ENCODE data around the gene WASHC1. TPM values are rescaled to one million over a fixed set of nuclear protein-coding genes. Genes with fewer than 3 reads are reported as not detected.
A peak's percentile ranks its signal among the peaks of the same experiment; 100 is the strongest.
"Not testable (repeated sequence)": the region's sequence is repeated elsewhere in the genome, so short reads cannot be mapped to it uniquely, and the experiment has no call there.

Gene WASHC1, protein sequence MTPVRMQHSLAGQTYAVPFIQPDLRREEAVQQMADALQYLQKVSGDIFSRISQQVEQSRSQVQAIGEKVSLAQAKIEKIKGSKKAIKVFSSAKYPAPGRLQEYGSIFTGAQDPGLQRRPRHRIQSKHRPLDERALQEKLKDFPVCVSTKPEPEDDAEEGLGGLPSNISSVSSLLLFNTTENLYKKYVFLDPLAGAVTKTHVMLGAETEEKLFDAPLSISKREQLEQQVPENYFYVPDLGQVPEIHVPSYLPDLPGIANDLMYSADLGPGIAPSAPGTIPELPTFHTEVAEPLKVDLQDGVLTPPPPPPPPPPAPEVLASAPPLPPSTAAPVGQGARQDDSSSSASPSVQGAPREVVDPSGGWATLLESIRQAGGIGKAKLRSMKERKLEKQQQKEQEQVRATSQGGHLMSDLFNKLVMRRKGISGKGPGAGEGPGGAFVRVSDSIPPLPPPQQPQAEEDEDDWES
- total RNA-seq: 2.9 and 4.7 TPM in 2 replicates

DNA sequence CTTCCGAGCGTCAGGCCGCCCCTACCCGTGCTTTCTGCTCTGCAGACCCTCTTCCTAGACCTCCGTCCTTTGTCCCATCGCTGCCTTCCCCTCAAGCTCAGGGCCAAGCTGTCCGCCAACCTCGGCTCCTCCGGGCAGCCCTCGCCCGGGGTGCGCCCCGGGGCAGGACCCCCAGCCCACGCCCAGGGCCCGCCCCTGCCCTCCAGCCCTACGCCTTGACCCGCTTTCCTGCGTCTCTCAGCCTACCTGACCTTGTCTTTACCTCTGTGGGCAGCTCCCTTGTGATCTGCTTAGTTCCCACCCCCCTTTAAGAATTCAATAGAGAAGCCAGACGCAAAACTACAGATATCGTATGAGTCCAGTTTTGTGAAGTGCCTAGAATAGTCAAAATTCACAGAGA is at the start of gene WASHC1:
Gene WASHC1 (minus strand): TSS at position 101 of the 400 bp plus-strand sequence. CDS start 4,457 bp downstream, outside the sequence.
- H3K4me3 ChIP-seq (ENCODE audit: low read depth, low read length): peak within 1 kb of the TSS; percentile 54
- not testable (repeated sequence) for DNase-seq (ENCODE audit: low read depth)

DNA sequence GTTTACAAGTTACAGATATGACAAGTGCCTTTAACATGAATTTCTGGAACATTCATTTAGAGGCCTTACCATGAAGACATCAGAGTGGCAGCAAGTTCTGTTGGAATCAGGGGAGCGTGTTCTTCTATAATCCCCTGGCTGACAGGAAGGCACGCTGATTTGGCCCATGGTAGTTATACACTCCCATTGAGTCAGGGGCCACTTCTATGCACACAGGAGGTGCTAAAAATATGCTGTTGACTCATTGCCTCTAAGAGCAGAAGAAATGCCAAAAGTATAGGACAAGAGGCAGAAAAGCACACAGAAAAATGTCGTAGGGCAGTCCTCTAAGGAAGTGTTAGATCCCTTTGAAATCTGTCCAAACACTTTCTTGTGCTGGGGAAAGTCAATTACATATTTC is 49.1 kb upstream of the WASHC1 start:
- H3K4me3 ChIP-seq (ENCODE audit: low read depth, low read length); DNase-seq (ENCODE audit: low read depth): not testable (repeated sequence)

DNA sequence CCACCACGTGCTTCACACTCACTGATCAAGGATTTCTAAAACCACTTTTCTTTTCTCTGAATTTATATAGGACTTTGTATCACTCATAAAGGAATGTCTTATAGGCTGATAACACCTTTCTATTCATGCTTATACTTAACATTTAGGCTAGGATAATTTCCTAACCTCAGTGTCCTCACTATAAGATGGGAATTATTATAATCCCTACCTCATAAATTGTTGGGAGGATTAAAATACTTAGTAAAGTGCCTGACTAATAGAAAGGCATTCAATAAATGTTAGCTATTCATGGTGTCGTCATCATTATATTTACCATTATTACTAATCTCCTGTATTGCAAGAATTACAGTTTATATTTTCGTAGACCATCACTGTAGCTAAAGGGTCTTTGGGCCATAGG is 47.1 kb upstream of the WASHC1 start:
- not testable (repeated sequence) for H3K4me3 ChIP-seq (ENCODE audit: low read depth, low read length); DNase-seq (ENCODE audit: low read depth)

DNA sequence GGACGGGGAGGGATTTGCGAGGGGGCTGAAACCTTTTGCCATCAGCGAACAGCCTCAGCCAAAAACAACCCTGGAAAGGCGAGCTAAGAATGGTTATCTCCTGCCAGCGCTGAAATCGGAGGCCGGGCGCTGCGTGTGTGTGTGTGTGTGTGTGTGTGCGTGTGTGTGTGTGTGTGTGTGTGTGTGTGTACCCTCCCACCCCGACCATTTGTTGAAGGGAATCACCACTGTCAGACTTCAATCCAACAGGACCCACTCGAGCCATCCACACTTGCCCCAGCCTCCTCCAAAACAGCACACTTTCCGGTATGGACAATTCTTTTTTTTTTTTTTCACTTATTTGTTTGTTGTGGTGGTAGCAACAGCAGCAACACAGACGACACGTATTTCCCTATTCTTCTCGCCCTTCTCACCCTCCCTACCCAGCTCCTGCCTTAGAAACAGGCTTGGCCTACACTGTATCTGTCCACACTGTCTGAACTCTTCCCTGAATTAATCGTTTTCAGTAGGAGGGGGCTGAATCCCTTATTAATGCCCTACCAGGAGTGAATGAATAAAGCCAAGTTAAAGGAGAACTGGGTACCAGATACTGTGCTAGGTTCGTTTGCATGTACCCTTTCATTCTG is 44.8 kb upstream of the WASHC1 start:
- H3K4me3 ChIP-seq (ENCODE audit: low read depth, low read length); DNase-seq (ENCODE audit: low read depth): not testable (repeated sequence)

DNA sequence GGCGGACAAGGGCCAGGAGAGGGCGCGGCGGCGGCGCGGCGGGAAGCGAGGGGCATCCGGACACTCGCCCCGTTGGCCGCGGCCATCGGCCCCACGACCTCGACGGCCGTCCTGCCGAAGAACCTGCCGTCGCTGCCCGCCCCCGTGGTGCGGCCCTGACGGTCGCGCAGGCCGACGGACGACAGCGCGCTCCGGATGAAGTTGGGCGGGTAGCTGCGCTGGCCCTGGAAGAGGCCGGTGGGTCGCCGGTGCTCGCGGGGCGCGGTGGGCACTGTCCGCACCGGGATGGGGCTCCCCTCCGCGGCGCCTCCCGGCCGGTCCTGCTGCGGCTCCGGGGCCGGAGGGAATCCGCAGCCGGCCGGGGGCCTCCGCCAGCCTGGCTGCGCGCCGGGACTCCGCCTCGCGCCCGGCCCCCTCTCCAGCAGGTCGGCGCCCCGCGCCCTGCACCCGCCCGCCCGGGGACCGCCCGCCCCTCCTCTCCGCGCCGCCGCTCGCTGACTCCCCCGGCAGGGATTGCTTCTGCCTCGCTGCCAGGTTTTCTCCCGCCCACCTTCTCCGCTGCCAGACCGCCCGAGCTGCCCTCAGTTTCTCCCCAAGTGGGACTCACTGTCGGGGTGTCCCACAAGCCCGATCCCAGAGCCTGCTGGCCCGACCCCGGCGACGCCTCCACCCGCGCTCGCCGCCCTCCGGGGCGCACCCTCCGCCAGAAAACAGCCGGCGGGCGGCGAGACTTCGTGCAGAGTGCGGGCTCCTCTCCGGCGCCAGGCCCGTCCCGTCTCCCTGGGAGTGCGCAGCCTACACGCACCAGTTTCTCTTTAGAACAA is 44.0 kb upstream of the WASHC1 start:
- DNase-seq (ENCODE audit: low read depth): not testable (repeated sequence)
- peak overlapping the region; percentile 27 for H3K4me3 ChIP-seq (ENCODE audit: low read depth, low read length)

DNA sequence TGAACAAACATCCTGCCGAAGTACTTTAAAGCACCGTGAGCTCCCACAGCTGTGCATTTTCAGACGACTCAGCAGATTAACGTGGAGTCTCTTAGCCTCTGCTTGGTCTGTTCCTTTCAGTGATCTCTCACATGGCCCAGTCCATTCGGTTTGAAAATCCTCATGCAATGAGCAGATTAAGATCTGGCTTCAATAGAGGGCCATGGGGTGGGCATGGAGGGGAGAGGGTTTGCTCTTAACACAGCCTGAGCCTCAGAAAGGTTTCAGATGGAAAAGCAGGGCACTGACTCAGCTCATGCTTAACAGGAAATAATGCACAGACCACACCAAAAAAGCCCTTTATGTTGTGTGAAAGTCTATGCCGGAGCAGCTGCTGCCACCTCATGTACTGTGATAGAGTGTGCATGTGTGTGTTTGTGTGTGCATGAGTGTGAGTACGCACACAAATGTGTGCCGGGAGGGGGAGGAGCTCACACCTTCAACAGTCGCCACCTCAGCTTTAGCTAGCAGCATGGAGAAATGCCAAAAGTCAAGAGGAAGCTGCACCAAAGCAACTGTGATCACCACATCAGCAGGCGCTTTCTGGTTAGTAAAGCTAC is 33.9 kb upstream of the WASHC1 start:
- not testable (repeated sequence) for H3K4me3 ChIP-seq (ENCODE audit: low read depth, low read length); DNase-seq (ENCODE audit: low read depth)

DNA sequence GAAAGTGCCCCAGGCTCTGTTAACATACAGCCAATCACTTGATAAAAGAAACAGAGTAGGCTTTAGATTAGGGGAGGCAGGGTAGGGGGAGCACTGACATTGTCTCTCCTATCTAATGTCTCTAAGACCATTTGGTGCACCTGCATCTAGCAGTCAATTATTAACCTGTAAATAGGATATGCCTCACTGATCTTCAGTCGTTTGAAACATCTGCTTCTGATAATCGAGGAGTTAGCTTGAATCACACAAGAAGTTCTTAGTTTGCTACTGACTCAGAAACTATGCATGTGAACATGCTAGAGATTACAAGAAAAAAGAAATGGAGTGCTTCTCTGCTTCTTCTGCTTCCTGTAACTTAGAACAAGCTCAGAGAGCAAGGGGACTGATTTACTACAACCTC is 23.4 kb upstream of the WASHC1 start:
- peak; percentile 73 for DNase-seq (ENCODE audit: low read depth)
- H3K4me3 ChIP-seq (ENCODE audit: low read depth, low read length): not testable (repeated sequence)

DNA sequence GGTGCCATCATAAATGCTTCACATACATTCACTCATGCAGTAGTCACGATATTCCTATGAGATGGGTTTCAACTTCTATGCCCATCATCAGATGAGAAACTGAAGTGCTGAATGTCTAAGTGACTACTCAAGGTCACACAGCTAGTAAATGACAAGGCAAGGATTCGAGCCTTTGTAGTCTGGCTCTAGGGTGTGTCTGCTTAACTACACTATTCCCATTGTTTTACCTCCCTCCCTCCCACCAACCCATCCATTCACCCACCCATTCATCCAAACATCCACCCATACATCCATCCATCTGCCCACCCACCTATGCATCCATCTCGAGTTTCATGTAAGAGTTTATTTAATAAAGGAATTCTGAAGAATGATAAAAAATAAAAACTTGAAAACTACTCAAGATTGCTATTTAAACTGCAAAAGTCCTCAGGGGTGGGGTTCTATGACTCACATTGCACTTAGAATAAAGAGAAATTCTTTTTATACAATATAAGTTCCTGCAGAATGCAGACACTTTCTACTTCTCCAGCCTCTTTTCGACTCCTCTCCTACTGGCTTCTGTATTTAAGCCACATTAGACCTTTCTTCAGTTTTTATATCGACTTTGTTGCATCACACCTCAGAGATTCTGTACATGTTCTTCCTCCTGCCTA is 19.1 kb upstream of the WASHC1 start:
- H3K4me3 ChIP-seq (ENCODE audit: low read depth, low read length); DNase-seq (ENCODE audit: low read depth): not testable (repeated sequence)

DNA sequence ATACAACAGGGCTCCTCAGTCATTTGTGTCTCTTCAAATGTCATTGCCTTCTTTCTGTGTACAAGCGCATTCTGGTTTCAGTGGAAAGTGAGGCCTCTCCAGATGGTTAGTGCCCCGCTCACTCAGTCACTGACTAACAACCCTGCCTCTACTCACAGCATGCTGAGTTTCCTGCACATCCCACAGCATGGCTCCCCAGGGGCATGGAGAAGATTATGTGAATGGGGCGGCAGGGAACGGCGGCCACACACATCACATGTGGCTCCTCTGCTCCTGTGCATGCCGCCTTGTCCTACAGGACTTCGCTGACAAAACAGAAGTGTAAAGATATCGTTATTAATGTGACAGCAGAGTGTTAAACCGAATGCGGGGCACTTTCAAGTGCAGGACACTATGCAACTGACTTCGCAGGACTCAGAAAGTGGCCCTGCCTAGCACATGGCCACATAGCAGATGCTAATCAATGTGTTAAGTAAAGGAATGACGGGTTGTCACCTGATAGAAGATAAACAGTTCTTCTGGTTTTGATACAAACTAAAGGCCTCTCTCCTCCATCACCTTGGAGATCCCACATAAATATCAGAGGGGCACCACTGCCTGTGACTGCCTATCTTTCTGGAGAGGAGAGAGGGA is 17.5 kb upstream of the WASHC1 start:
- not testable (repeated sequence) for H3K4me3 ChIP-seq (ENCODE audit: low read depth, low read length); DNase-seq (ENCODE audit: low read depth)

DNA sequence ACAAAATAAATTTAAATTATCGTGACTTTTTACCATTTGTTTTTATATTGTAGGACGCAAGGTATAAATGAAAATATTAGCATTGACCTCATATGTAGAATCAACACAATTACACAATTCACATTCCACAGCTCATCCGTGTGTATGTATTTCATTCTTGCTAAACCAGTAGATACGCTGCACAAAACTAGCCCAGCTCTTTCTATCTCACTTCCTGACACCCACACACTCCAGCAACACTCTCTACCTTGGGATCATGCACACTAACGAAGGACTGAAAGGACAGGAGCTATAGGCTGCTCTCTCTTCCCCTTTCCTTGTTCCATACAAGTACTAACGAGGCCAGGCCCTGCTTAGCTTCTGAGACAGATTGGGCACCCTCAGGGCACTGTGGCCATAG is 16.9 kb upstream of the WASHC1 start:
- H3K4me3 ChIP-seq (ENCODE audit: low read depth, low read length); DNase-seq (ENCODE audit: low read depth): not testable (repeated sequence)

DNA sequence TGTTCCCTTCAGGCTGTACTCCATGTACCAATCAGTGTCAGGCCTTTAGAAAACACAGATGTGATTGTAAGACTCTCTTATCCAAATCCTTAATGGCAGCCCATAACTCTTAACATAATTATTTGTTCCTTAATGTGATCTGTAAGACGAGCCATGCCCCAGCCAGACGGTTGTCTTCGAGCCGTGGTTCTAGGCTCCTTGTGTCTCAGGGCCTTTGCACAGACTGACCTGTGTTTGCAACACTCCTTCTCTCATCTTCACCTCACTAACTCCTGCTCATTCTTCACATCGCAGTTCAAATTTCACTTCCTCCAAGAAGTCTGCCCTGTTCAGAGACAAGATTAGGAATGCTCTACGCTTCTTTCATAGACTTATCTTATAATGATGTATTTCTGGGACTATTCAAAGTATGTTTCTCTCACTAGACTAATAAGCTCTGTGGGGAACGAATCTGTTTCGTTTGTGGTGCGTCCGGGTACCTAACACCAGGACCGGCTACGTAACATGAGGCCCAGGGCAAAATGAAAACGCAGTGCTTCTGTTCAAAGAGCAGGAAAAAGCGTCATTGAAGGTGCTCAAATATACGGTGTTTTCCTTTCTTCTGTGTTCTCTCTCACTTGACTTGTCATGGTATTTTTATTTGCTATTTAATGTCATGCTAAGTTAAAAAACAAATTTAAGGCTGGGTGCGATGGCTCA is 16.1 kb upstream of the WASHC1 start:
- H3K4me3 ChIP-seq (ENCODE audit: low read depth, low read length); DNase-seq (ENCODE audit: low read depth): not testable (repeated sequence)

DNA sequence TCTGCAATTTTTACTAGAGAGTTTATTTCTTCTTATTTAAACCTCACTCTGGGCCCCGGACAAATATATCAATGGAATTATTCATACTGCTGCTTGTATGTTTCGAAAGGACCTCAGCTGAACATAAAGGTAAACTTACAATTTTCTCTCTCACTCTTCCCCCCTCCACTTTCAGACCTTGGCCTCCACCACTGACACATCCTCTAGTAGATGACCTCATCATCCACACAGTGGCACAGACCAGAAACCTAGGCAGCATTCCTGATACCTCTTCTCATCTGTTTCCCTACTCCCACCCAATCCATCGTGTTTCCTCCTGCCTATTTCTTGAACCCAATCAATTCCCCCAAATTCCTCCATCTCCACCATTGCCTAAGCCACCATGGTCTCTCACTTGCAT is 15.2 kb upstream of the WASHC1 start:
- not testable (repeated sequence) for DNase-seq (ENCODE audit: low read depth); H3K4me3 ChIP-seq (ENCODE audit: low read depth, low read length)

DNA sequence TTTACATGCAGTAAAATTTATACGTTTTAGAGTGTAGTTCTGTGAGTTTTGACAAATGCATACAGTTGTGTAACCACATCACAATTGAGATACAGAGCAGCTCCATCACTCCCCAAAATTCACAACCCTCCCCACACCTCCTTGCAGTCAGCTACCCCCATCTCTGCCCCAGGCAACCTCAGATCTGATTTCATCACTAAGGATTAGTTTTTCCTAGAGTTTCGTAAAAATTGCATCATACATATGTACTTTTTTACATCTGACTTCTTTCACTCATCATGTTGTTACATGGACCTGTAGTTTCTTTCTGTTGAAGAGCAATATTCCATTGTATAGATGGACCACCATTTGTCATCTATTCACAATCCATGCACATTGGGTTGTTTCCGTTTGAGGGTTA is 14.4 kb upstream of the WASHC1 start:
- H3K4me3 ChIP-seq (ENCODE audit: low read depth, low read length); DNase-seq (ENCODE audit: low read depth): not testable (repeated sequence)

DNA sequence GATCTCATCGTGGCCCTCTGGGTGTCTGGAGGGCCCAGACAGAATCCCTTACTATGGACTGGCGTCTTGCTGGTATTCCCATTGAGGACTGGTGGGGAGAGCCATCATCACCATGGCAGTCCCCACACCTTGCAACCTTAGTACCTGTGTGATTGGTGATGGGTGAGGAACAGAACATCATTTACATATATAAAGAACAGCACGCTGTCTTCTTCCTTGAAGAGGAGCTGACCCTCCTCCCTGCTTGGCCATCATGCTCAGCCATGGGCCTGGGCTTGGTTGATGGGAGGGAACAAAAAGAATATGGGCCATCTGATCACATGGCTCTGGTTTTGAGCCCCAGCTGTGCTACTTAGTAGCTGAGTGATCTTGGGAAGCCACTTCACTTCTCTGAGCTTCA is 13.9 kb upstream of the WASHC1 start:
- not testable (repeated sequence) for DNase-seq (ENCODE audit: low read depth); H3K4me3 ChIP-seq (ENCODE audit: low read depth, low read length)

DNA sequence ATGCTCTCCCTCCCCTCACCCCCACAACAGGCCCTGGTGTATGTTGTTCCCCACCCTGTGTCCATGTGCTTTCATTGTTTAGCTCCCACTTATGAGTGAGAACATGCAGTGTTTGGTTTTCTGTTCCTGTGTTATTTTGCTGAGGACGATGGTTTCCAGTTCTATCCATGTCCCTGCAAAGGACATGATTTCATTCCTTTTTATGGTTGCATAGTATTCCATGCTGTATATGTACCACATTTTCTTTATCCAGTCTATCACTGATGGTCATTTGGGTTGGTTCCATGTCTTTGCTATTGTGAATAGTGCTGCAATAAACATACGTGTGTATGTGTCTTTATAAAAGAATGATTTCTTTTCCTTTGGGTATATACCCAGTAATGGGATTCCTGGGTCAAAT is 12.6 kb upstream of the WASHC1 start:
- DNase-seq (ENCODE audit: low read depth); H3K4me3 ChIP-seq (ENCODE audit: low read depth, low read length): not testable (repeated sequence)

DNA sequence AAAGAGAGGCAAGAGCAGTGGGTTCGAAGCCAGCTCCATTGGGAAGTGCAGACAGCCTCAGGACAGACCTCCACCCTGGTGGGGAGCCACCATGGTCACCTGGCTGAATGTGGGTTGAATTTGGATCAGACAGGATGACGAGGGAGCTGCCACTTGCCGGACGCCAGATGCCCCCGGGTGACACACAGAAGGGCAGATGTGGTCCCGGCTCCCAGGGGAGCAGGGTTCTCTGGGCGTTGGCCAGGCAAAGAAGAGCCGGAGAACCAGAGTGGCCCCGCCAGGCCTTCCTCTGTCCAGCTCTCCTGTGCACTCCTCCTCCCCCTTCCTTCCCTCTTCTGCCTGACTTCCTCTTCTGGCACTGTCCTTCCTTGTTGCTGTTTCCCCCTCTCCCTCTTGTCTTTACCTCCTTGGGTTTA is 12.0 kb upstream of the WASHC1 start:
- H3K4me3 ChIP-seq (ENCODE audit: low read depth, low read length); DNase-seq (ENCODE audit: low read depth): not testable (repeated sequence)

DNA sequence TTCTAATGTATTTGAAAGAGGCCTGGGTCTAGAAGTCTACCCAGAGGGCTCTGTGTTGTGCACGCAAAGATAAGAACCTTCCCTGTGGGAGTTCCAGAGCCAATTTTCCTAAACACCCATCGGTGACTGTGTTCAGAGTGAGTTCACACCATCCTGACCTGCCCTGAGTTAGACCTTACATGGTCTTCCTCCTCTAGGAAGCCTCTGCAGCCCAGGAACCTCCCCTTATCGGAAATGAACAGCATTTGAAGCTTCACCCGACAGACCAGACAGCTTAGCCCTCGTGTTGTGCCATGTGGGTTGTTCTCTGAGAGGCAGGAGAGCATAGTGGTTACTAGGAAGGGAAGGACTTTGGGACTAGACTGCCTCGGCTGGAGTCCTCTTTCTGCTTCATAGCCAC is 3.1 kb upstream of the WASHC1 start:
- DNase-seq (ENCODE audit: low read depth); H3K4me3 ChIP-seq (ENCODE audit: low read depth, low read length): not testable (repeated sequence)

DNA sequence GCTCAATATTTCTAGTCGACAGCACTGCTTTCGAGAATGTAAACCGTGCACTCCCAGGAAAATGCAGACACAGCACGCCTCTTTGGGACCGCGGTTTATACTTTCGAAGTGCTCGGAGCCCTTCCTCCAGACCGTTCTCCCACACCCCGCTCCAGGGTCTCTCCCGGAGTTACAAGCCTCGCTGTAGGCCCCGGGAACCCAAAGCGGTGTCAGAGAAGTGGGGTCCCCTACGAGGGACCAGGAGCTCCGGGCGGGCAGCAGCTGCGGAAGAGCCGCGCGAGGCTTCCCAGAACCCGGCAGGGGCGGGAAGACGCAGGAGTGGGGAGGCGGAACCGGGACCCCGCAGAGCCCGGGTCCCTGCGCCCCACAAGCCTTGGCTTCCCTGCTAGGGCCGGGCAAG is 481 bp downstream of the WASHC1 start:
- H3K4me3 ChIP-seq (ENCODE audit: low read depth, low read length): peak overlapping the region; percentile 54

More for the DNA sequence above, 481 bp downstream of the WASHC1 start:
- not testable (repeated sequence) for DNase-seq (ENCODE audit: low read depth)

All from epithelial cell of proximal tubule (primary cell).